ENCODE results near the gene POLR3B.
A peak's percentile ranks its signal among the peaks of the same experiment; 100 is the strongest.
"Not testable (repeated sequence)": the region's sequence is repeated elsewhere in the genome, so short reads cannot be mapped to it uniquely, and the experiment has no call there.

POLR3B gene

GRCh38 chr12:106357549-106358395, at the start of gene POLR3B:
Gene POLR3B, plus strand, starts transcription at chr12:106357748. Its CDS starts 132 bp downstream, at chr12:106357880.
- peak; percentile 96 for DNase-seq (ENCODE audit: low spot score)

GRCh38 chr12:106308121-106308520, 49.4 kb upstream of the POLR3B start:
- DNase-seq (ENCODE audit: low spot score): no peak

DNA sequence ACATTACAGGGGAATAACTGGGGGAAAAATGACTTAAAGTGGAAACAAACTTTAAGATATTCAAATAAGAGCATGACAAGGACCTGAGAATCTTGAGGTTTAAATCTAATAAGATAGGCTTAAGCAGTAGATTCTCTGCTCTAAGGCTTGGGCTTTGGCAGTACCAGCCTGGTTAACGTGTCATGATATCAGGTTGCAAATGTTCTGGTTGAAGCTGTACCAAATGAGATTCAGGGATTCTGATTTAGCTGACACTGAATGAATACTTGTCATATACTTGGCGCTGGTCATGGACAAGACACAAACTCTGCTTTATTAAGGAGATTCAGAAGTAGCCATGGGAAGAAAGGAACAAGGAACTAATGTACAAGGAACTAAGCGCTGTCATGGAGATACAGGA, 48.9 kb upstream of the POLR3B start:
- DNase-seq (ENCODE audit: low spot score): no peak

- DNase-seq (ENCODE audit: low spot score): no peak
Measured at GRCh38 chr12:106309671-106310505, 47.7 kb upstream of the POLR3B start.

GRCh38 chr12:106310687-106311086, 46.9 kb upstream of the POLR3B start:
- no peak for DNase-seq (ENCODE audit: low spot score)

DNA sequence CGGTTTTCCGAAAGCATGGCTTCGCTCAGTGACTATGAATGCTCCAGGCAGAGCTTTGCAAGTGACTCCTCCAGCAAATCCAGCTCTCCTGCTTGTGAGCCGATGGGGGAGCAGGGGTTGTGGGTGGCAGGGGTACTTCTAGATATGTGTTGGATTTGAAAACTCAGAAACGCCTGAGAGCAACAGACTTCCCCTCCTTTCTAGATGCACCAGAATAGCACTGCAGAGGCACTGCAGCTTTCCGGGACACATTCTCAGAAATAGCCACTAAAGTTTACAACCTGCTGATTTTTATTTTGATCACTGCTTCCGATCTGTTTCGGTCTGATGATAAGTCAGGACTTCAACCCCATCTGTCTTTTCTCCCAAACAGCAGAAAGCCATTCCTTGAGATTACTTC, 46.4 kb upstream of the POLR3B start:
- no peak for DNase-seq (ENCODE audit: low spot score)

DNA sequence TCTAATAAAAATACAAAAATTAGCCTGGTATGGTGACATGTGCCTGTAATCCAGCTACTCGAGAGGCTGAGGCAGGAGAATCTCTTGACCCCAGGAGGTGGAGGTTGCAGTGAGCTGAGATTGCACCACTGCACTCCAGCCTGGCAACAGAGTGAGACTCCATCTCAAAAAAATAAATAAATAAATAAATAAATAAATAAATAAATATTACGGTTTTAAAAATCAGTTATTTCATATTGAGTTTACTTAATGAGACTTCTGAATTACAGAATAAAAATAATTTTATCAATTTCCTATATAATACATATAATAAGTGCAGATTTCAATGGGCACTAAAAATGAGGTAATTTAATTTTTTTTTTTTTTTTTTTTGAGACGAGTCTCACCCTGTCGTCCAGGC, 44.1 kb upstream of the POLR3B start:
- not testable (repeated sequence) for DNase-seq (ENCODE audit: low spot score)

GRCh38 chr12:106315523-106315922, 42.0 kb upstream of the POLR3B start:
- DNase-seq (ENCODE audit: low spot score): no peak

DNA sequence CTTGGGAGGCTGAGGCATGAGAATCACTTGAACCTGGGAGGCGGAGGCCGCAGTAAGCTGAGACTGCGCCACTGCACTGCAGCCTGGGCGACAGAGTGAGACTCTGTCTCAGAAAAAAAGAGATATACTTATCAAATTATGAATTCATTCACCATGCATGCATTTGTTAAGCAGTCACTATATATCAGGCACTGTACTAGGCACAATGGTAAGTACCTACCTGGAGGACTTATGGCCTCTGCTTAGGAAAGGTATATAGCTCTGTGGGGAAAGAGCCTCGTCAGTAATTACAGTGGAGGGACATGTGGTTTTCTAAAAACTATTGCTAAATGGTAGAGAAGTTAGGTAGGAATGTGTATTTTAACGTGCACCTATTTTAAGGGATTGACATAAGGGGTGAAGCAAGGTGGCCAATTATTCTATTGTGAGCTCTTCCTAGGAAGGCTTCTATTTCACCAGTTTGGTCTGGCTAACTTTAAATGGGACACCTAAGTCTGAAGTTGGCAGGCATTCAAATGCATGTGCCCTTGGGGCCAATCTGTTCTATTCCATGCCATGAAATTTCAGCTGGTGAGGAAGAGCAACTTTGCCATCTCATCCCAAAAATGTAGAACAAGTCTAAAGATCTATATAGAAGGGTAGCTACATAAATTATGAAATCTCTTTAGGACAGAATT, 40.0 kb upstream of the POLR3B start:
- no peak for DNase-seq (ENCODE audit: low spot score)

- DNase-seq (ENCODE audit: low spot score): no peak
Measured at GRCh38 chr12:106321139-106321850, 36.3 kb upstream of the POLR3B start.

GRCh38 chr12:106323537-106323936, 34.0 kb upstream of the POLR3B start:
- no peak for DNase-seq (ENCODE audit: low spot score)

GRCh38 chr12:106327309-106327869, 30.2 kb upstream of the POLR3B start:
- no peak for DNase-seq (ENCODE audit: low spot score)

DNA sequence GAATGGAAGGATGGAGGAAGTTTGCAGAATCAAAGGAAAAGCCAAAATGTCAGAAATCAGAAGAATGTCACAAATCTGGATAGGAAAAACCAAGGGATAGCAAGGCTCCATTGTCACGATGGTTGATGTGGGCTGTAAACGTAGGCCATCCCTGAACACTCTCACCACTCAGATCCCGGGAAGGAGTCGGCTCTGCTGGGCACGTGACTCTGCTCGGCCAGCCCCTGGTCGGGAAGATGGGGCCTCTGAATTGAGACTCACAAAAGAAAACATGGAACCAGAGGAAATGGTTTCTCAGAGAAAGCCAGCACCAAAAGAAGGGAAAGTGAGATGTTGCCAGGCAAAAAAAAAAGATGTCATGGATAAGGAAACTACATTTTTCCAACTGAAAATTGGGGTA, 28.8 kb upstream of the POLR3B start:
- no peak for DNase-seq (ENCODE audit: low spot score)

GRCh38 chr12:106329231-106329982, 28.1 kb upstream of the POLR3B start:
- no peak for DNase-seq (ENCODE audit: low spot score)

GRCh38 chr12:106331599-106331998, 25.9 kb upstream of the POLR3B start:
- no peak for DNase-seq (ENCODE audit: low spot score)

DNA sequence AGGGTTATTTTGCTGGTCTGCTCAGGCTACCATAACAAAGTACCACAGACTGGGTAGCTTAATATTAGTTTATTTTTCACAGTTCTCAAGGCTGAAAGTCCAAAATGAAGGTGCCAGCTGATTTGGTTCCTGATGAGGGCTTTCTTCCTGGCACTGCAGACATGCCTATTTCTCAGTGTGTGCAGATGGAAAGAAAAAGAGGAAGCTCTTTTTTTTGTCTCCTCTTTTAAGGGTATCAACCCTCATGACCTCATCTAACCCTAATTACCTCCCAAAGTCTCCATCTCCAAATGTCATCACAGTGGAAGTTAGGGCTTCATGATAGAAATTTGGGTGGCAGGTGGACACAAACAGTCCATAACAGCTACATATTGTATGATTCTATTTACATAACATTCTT, 25.0 kb upstream of the POLR3B start:
- no peak for DNase-seq (ENCODE audit: low spot score)

- DNase-seq (ENCODE audit: low spot score): no peak
Measured at GRCh38 chr12:106333010-106333409, 24.5 kb upstream of the POLR3B start.

DNA sequence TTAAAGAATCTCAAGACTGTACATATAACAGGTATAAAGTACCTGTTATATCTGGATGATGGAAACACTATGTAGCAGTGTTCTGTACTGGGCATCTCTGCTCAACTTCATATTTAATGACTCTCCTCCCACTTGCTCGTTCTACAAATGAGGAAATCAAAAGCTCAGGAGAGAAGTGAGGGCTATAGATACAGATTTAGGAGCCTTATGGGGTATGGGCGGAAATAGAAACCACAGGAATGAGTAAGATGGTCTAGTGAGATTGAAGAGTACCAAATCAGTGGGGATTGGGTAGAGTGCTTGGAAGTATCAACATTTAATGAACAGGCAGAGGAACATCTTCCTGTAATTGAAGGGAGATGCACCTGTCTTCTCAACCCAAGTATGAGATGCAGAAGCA, 23.8 kb upstream of the POLR3B start:
- DNase-seq (ENCODE audit: low spot score): no peak

DNA sequence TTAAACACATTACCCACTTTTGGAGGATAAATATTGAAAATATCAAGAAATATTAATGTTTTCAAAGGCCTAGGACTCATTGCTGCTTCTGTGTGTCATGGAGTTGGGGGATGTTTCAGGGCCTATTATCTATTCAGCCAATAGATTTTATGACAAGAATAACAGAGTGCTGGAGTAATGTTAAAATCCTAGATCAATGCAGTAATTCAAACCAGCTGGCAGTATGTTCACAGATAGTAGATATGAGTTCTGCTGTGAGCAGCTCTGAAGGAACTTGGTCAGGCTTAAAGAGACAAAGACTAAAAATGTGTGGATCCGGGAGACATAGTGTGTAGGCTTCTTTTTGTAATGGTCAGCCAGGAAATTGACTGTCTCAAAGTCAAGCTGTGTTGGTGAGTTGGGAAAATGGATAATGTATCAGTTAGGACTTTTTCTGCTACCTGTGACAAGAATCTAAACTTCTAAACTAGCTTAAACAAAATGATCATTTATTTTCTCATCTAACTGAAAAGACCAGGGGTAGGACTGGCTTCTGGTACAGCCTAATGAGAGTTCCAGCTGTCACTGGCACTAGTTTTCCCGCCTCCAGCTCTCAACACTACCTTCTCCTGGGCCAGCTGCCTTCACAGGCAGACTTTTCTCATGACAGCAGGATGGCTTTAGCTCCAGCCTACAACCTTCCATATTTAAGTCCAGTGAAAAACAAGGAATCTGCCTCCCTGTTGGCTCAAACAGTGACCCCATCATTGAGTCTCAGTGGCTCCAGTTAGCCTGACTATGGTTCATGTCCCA, 16.3 kb upstream of the POLR3B start:
- no peak for DNase-seq (ENCODE audit: low spot score)

Data from putamen (tissue), 1 donor.